Raji (cell line): ENCODE measurements around the gene ANO10.
A peak's percentile ranks its signal among the peaks of the same experiment; 100 is the strongest.

Source experiments
- POLR2A ChIP-seq: IDR thresholded peaks from 2 replicates; pipeline ENCODE4 v1.6.1; 2011; ENCODE audit warnings: low read depth, low read length, control low read depth; ENCODE audit not compliant: insufficient read depth

The ANO10 gene

GRCh38 chr3:43621656-43622432 is at the start of gene ANO10:
Gene ANO10, minus strand, starts transcription at chr3:43622011. Its CDS starts 16,159 bp downstream, at chr3:43605852.
- TF ChIP-seq POLR2A, result peak; percentile 66

- no peak for TF ChIP-seq POLR2A
Measured at GRCh38 chr3:43670635-43671522, 49.1 kb upstream of the ANO10 start.

GRCh38 chr3:43659250-43659880 is 37.6 kb upstream of the ANO10 start:
- TF ChIP-seq POLR2A, result no peak

GRCh38 chr3:43650345-43650744 is 28.5 kb upstream of the ANO10 start:
- no peak for TF ChIP-seq POLR2A

DNA sequence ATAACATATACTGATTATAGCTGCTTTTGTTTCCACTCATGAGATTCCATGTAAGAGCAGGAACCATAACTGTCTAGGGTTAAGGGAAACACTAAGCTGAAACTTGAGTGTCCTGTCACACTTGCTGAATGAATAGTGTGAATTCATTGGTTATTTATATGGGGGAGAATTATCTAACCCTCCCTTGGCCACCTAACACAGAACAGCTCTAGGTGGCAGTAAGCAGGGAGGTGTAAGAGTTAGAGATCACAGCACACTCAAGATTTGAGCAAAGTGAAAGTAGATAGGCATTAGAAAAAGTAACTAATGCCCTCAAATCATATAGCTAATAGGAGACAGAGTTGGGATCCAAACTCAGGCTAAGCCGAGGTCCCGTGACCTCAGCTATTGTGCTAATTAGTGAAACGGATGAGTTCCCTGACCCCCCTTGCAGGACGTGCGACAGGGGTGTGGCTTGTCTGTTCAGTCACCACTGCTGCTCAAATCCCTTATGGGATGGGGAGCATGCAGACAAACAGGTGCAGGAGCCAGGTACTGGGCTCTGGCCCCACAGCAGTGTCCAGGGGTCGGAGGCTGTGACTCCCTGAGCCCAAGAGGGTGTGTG is 27.7 kb upstream of the ANO10 start:
- TF ChIP-seq POLR2A, result no peak

DNA sequence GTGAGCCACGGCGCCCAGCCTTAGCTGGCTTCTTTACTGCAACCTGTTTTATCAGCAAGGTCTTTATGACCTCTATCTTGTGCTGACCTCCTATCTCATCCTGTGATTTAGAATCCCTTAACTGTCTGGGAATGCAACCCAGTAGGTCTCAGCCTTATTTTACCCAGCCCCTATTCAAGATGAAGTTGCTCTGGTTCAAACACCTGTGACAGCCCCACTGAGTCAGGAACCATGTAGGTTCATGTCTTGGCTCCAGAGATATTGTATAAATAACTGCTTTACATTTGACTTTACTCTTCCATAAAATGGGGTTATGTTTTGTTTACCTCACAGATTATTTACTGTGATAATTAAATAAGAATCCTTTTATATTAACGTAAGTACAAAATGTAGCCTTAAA is 27.1 kb upstream of the ANO10 start:
- no peak for TF ChIP-seq POLR2A

DNA sequence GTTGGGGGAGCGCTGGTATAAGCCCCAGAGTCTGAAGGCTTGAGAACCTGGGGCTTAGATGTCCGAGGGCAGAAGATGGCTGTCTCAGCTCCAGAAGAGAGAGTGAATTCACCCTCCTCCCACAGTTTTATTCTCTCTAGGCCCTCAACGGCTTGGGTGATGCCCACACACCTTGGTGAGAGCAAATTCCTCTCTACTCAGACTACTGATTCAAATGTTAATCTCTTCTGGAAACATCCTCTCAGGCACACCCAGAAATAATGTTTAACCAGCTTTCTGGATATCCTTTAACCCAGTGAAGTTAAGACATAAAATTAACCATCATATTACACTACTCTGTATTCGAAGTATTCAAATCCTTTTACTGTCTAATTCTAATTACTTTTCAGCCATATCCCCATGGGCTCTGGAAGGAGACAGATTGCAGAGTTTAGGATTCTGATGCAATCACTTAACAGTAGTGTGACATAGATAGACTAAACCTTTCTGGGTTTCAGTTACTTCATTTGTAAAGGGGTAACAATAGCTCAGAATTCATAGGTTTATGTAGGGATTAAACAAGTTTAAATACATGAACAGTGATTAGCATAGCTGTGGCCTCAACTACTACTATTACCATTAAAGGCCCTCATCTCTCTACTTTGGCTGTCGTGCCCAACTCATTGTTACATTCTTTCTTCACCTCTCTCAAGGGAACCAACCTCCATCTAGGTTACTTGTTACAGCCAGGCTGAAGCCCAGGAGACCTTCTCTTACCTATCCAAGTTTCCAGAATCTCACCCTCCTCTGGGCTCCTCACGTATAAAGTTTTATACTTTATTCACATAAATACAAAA is 25.7 kb upstream of the ANO10 start:
- no peak for TF ChIP-seq POLR2A

DNA sequence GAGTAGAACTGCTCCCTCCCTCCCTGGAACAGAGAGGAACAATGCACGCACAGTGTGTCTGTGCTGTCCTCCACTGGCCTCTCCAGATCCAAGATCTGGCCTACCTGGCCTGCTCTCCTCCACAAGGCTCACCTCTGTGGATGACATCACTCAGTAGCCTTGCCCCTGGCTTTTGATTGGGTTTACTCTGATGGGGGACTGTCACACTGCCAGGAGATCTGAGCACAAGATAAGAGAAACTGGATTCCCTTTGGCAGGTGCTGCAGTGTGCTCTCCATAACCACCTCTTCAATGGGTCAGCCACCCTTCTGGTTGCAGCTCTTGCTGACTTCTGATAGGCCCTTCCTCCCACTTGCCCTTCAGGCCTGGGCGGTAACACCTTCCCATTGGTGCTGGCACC is 22.6 kb upstream of the ANO10 start:
- no peak for TF ChIP-seq POLR2A

GRCh38 chr3:43641306-43642114 is 19.7 kb upstream of the ANO10 start:
- TF ChIP-seq POLR2A, result no peak

- no peak for TF ChIP-seq POLR2A
Measured at GRCh38 chr3:43640681-43641080, 18.9 kb upstream of the ANO10 start.

DNA sequence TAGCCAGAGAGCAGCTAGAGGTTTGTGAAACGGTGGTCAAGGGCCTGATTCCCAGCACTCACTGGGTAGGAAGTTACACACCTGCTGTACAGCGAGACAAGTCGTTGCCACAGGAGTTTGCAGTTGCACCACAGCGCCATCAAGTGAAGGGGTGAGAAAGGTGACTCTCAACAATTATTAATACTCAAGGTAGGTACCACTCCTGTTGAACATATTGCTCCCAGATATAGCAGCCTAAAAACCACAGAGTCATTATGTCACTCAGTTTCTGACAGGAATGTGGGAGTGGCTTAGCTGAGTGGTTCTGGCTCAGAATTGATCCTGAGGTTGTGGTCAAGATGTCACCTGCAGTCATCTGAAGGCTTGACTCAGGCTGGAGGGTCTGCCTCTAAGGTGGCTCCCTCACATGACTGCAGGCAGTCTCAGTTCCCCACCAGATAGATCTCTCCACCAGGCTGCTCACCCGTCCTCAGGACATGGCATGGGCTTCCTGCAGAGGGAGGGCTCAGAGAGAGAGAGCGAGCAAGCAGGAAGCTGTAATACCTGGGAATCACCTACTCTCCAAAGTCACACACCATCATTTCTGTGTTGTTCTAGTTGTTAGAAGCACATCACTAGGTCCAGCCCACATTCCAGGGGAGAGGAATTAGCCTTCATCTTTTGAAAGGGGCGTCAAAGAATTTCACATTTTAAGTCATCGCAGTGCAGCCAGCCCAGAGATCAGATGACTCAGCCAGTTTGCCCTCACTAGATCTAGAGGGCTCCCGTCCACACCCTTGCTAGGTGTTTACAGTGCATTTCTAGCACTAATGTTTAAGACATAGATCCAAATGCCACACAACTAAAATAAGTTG is 17.0 kb upstream of the ANO10 start:
- TF ChIP-seq POLR2A, result no peak

DNA sequence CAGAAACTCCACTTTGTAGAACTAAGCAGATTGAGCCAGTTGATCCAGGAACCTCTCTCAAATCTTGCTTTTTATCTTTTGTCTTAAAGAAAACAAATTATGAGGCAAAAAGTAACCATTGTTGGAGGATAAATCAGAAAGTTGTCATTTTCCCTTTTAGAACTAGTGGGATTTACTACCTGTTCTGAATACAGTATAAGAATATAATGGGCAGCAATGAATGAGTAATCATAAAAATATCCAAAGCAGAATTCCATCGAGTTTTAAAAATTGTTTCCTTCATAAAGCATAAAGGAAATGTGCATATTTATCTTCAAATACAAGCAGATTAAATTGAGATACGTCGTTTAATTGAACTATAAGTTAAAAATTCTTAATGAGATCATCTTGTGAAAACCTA is 15.9 kb upstream of the ANO10 start:
- TF ChIP-seq POLR2A, result no peak

GRCh38 chr3:43632986-43633385 is 11.2 kb upstream of the ANO10 start:
- no peak for TF ChIP-seq POLR2A
